ENCODE results near the gene MGAT4C.
A peak's percentile ranks its signal among the peaks of the same experiment; 100 is the strongest.

MGAT4C gene

GRCh38 chr12:86228656-86229055 is 27.5 kb downstream of the MGAT4C start:
- DNase-seq (ENCODE audit: low read depth), result no peak

GRCh38 chr12:86226481-86226880 is 29.7 kb downstream of the MGAT4C start:
- DNase-seq (ENCODE audit: low read depth), result no peak

GRCh38 chr12:86216591-86216990 is 39.6 kb downstream of the MGAT4C start:
- DNase-seq (ENCODE audit: low read depth), result no peak

- no peak for DNase-seq (ENCODE audit: low read depth)
Observed at GRCh38 chr12:86213012-86213411, 43.2 kb downstream of the MGAT4C start.

- DNase-seq (ENCODE audit: low read depth), result no peak
Observed at GRCh38 chr12:86198696-86199444, 57.3 kb downstream of the MGAT4C start.

- DNase-seq (ENCODE audit: low read depth), result no peak
Observed at GRCh38 chr12:86196465-86196864, 59.7 kb downstream of the MGAT4C start.

- DNase-seq (ENCODE audit: low read depth), result no peak
Observed at GRCh38 chr12:86194721-86195120, 61.5 kb downstream of the MGAT4C start.

- DNase-seq (ENCODE audit: low read depth), result peak; percentile 22
Observed at GRCh38 chr12:86193931-86194330, 62.3 kb downstream of the MGAT4C start.

- DNase-seq (ENCODE audit: low read depth), result no peak
Observed at GRCh38 chr12:86188226-86188625, 68.0 kb downstream of the MGAT4C start.

- no peak for DNase-seq (ENCODE audit: low read depth)
Observed at GRCh38 chr12:86186449-86186848, 69.7 kb downstream of the MGAT4C start.

GRCh38 chr12:86179855-86180254 is 76.3 kb downstream of the MGAT4C start:
- no peak for DNase-seq (ENCODE audit: low read depth)

GRCh38 chr12:86174188-86174587 is 82.0 kb downstream of the MGAT4C start:
- DNase-seq (ENCODE audit: low read depth), result no peak

GRCh38 chr12:86172913-86173443 is 83.2 kb downstream of the MGAT4C start:
- no peak for DNase-seq (ENCODE audit: low read depth)

- DNase-seq (ENCODE audit: low read depth), result no peak
Observed at GRCh38 chr12:86170051-86170450, 86.1 kb downstream of the MGAT4C start.

- no peak for DNase-seq (ENCODE audit: low read depth)
Observed at GRCh38 chr12:86158956-86159355, 97.2 kb downstream of the MGAT4C start.

GRCh38 chr12:86154620-86155019 is 101.6 kb downstream of the MGAT4C start:
- DNase-seq (ENCODE audit: low read depth), result no peak

- no peak for DNase-seq (ENCODE audit: low read depth)
Observed at GRCh38 chr12:86148612-86149011, 107.6 kb downstream of the MGAT4C start.

GRCh38 chr12:86148071-86148470 is 108.1 kb downstream of the MGAT4C start:
- DNase-seq (ENCODE audit: low read depth), result no peak

- DNase-seq (ENCODE audit: low read depth), result no peak
Observed at GRCh38 chr12:86145156-86145555, 111.0 kb downstream of the MGAT4C start.

- DNase-seq (ENCODE audit: low read depth), result no peak
Observed at GRCh38 chr12:86143162-86143561, 113.0 kb downstream of the MGAT4C start.

- DNase-seq (ENCODE audit: low read depth), result no peak
Observed at GRCh38 chr12:86139671-86140070, 116.5 kb downstream of the MGAT4C start.

GRCh38 chr12:86138770-86139169 is 117.4 kb downstream of the MGAT4C start:
- no peak for DNase-seq (ENCODE audit: low read depth)

- DNase-seq (ENCODE audit: low read depth), result peak; percentile 86
Observed at GRCh38 chr12:86137936-86138335, 118.3 kb downstream of the MGAT4C start.

- DNase-seq (ENCODE audit: low read depth), result no peak
Observed at GRCh38 chr12:86134561-86134960, 121.6 kb downstream of the MGAT4C start.

Measured in HS-5 (cell line).